K562 (cell line): ENCODE results near the gene LRRC27. TPM values are rescaled to one million over a fixed set of nuclear protein-coding genes. Genes with fewer than 3 reads are reported as not detected.

Experiments used
- ARID2 ChIP-seq: fragments of 450-650 bp; IDR thresholded peaks from 2 replicates; pipeline ENCODE4 v1.6.1; 2017; ENCODE audit warnings: antibody characterized with exemption, mild to moderate bottlenecking
- BHLHE40 ChIP-seq: IDR thresholded peaks from 2 replicates; pipeline ENCODE4 v1.6.1; 2011; ENCODE audit warnings: low read length, improper control_type of control experiment
- CBX3 ChIP-seq, 2 experiments: IDR thresholded peaks; 1 replicate in 1 of 2; 2 replicates in 1 of 2; pipeline ENCODE4 v1.6.1; 2012; ENCODE audit warnings: inconsistent platforms in 2 of 2, low read length in 2 of 2, borderline replicate concordance in 1 of 2, control low read depth in 1 of 2
- CREM ChIP-seq: IDR thresholded peaks from 2 replicates; pipeline ENCODE4 v1.6.1; 2014; ENCODE audit warnings: antibody characterized with exemption, low read depth
- FUS ChIP-seq: fragments of 200-400 bp; formaldehyde crosslinking; optimal IDR thresholded peaks from 2 replicates; pipeline ENCODE3; 2017; ENCODE audit warnings: low read depth, low read length
- HDAC6 ChIP-seq: IDR thresholded peaks from 2 replicates; pipeline ENCODE4 v1.6.1; 2012; ENCODE audit warnings: low read depth, mild to moderate bottlenecking, control low read depth, inconsistent platforms, low read length, moderate library complexity
- KDM2B ChIP-seq: fragments of 250-450 bp; sonication (Bioruptor Pico); IDR thresholded peaks from 2 replicates; pipeline ENCODE4 v1.8.0; 2021; ENCODE audit warnings: mild to moderate bottlenecking, moderate library complexity
- MAX ChIP-seq: sonication (generic); formaldehyde crosslinking; IDR thresholded peaks from 2 replicates; pipeline ENCODE4 v1.9.0; 2022; ENCODE audit warnings: mild to moderate bottlenecking, missing genetic modification reagents
- PHF21A ChIP-seq: fragments of 450-650 bp; IDR thresholded peaks from 2 replicates; pipeline ENCODE4 v1.6.1; 2017; ENCODE audit warnings: low read depth, borderline replicate concordance
- RAD51 ChIP-seq: fragments of 450-650 bp; IDR thresholded peaks from 2 replicates; pipeline ENCODE4 v1.7.1; 2016; ENCODE audit warnings: low read depth, mild to moderate bottlenecking, borderline replicate concordance
- SNRNP70 ChIP-seq: fragments of 200-400 bp; formaldehyde crosslinking; optimal IDR thresholded peaks from 2 replicates; pipeline ENCODE3; 2017; ENCODE audit warnings: low read depth, low read length
- ZNF121 ChIP-seq: sonication (generic); formaldehyde crosslinking; conservative IDR thresholded peaks from 2 replicates; pipeline ENCODE4 v1.8.0; 2022; ENCODE audit warnings: missing genetic modification reagents
- ZNF140 ChIP-seq: fragments of 250-450 bp; sonication (Bioruptor Pico); IDR thresholded peaks from 2 replicates; pipeline ENCODE4 v1.8.0; 2021; ENCODE audit warnings: moderate library complexity, mild to moderate bottlenecking, inconsistent platforms
- ZNF217 ChIP-seq: sonication (generic); formaldehyde crosslinking; IDR thresholded peaks from 2 replicates; pipeline ENCODE4 v1.8.0; 2022; ENCODE audit warnings: mild to moderate bottlenecking, missing genetic modification reagents
- ZNF57 ChIP-seq: fragments of 450-650 bp; formaldehyde crosslinking; IDR thresholded peaks from 2 replicates; pipeline ENCODE4 v1.4.0; 2020; ENCODE audit warnings: mild to moderate bottlenecking, moderate library complexity
- ZNF586 ChIP-seq: fragments of 450-650 bp; formaldehyde crosslinking; conservative IDR thresholded peaks from 2 replicates; pipeline ENCODE4 v1.4.0; 2020; ENCODE audit warnings: mild to moderate bottlenecking, moderate library complexity
- polyA plus RNA-seq, 8 experiments: library from polyadenylated mRNA; depleted of rRNA in 4 of 8; stranded (reverse) in 5 of 8; unstranded in 3 of 8; fragments of >200 nt; fragmentation: Nextera tagmentation in 2 of 8; fragmentation: Illumina TruSeq in 1 of 8; extraction: Ambion mirVana in 2 of 8; extraction: Trizol in 1 of 8; gene quantifications; 2 replicates each; pipeline versions ENCODE4 v1.2.1 to v1.2.3, GENCODE V29; 2011 to 2014; ENCODE audit warnings: inconsistent platforms in 1 of 8, missing spikeins in 1 of 8
- total RNA-seq, 7 experiments: library from RNA; depleted of rRNA in 6 of 7; stranded (reverse); fragments of >200 nt in 6 of 7; fragmentation: Illumina TruSeq in 2 of 7; extraction: Trizol in 2 of 7; gene quantifications; 2 replicates each; pipeline versions ENCODE4 v1.2.1 to v1.2.3, GENCODE V29; 2011 to 2021; ENCODE audit warnings: low replicate concordance in 1 of 7
- TF ChIP-seq, protein P1 (sequence below): sonication (generic); IDR thresholded peaks from 2 replicates; pipeline ENCODE4 v1.6.1; 2016
- TF ChIP-seq, protein P2 (sequence below), 2 experiments: fragments of 450-650 bp; conservative IDR thresholded peaks; 2 replicates each; pipeline ENCODE4 v1.6.1; 2017; ENCODE audit warnings: mild to moderate bottlenecking in 2 of 2, moderate library complexity in 2 of 2
- TF ChIP-seq, protein P3 (sequence below): fragments of 250-450 bp; sonication (Bioruptor Pico); IDR thresholded peaks from 2 replicates; pipeline ENCODE4 v1.5.0; 2020; ENCODE audit warnings: mild to moderate bottlenecking, borderline replicate concordance
- TF ChIP-seq, protein P4 (sequence below), 2 experiments: fragments of 450-650 bp in 1 of 2; sonication (generic) in 1 of 2; formaldehyde crosslinking; conservative IDR thresholded peaks; 2 replicates each; pipeline versions ENCODE4 v1.4.0 to v1.8.1; 2020 to 2022; ENCODE audit warnings: mild to moderate bottlenecking in 1 of 2, missing genetic modification reagents in 1 of 2
- TF ChIP-seq, protein P5 (sequence below): sonication (generic); formaldehyde crosslinking; IDR thresholded peaks from 2 replicates; pipeline ENCODE4 v1.8.0; 2022; ENCODE audit warnings: missing genetic modification reagents, mild to moderate bottlenecking, moderate library complexity, borderline replicate concordance

LRRC27 gene
- total and polyA plus RNA-seq, 9 of the 15 experiments (the other 6 are each of a cell fraction or from before 2014, with no cell fraction given), result 0.10 to 2.7 (median 1.4) TPM

GRCh38 chr10:132397671-132398565 is 65.9 kb downstream of the LRRC27 start (continued):
- TF ChIP-seq, protein P1, sequence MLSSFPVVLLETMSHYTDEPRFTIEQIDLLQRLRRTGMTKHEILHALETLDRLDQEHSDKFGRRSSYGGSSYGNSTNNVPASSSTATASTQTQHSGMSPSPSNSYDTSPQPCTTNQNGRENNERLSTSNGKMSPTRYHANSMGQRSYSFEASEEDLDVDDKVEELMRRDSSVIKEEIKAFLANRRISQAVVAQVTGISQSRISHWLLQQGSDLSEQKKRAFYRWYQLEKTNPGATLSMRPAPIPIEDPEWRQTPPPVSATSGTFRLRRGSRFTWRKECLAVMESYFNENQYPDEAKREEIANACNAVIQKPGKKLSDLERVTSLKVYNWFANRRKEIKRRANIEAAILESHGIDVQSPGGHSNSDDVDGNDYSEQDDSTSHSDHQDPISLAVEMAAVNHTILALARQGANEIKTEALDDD, result no peak
- TF ChIP-seq RAD51 (peak; percentile 80), ZNF140 (CRISPR knock-in tag) (no peak), ZNF217 (CRISPR knock-in tag) (no peak), CREM (peak; percentile 39; the same call in 1 of the 2 replicates), ARID2 (no peak), CBX3 (IDR thresholded peaks at IDR 0.05; ENCODE audit: borderline replicate concordance in 1 of 2, low read length in 2 of 2) (no peak), KDM2B (CRISPR knock-in tag) (no peak), BHLHE40 (peak; percentile 4; the same call in 1 of the 2 replicates), MAX (peak; percentile 70), ZNF586 (CRISPR knock-in tag) (no peak), ZNF121 (CRISPR knock-in tag) (no peak), SNRNP70 (no peak), PHF21A (no peak), FUS (no peak), ZNF57 (CRISPR knock-in tag) (no peak), HDAC6 (no peak)
- TF ChIP-seq, protein P2, sequence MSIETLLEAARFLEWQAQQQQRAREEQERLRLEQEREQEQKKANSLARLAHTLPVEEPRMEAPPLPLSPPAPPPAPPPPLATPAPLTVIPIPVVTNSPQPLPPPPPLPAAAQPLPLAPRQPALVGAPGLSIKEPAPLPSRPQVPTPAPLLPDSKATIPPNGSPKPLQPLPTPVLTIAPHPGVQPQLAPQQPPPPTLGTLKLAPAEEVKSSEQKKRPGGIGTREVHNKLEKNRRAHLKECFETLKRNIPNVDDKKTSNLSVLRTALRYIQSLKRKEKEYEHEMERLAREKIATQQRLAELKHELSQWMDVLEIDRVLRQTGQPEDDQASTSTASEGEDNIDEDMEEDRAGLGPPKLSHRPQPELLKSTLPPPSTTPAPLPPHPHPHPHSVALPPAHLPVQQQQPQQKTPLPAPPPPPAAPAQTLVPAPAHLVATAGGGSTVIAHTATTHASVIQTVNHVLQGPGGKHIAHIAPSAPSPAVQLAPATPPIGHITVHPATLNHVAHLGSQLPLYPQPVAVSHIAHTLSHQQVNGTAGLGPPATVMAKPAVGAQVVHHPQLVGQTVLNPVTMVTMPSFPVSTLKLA (conservative IDR thresholded peaks at IDR 0.05), result peak; percentile 34 to 68; a peak in 2 of 4 replicates
- TF ChIP-seq, protein P3, sequence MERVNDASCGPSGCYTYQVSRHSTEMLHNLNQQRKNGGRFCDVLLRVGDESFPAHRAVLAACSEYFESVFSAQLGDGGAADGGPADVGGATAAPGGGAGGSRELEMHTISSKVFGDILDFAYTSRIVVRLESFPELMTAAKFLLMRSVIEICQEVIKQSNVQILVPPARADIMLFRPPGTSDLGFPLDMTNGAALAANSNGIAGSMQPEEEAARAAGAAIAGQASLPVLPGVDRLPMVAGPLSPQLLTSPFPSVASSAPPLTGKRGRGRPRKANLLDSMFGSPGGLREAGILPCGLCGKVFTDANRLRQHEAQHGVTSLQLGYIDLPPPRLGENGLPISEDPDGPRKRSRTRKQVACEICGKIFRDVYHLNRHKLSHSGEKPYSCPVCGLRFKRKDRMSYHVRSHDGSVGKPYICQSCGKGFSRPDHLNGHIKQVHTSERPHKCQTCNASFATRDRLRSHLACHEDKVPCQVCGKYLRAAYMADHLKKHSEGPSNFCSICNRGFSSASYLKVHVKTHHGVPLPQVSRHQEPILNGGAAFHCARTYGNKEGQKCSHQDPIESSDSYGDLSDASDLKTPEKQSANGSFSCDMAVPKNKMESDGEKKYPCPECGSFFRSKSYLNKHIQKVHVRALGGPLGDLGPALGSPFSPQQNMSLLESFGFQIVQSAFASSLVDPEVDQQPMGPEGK, result no peak
- TF ChIP-seq, protein P4, sequence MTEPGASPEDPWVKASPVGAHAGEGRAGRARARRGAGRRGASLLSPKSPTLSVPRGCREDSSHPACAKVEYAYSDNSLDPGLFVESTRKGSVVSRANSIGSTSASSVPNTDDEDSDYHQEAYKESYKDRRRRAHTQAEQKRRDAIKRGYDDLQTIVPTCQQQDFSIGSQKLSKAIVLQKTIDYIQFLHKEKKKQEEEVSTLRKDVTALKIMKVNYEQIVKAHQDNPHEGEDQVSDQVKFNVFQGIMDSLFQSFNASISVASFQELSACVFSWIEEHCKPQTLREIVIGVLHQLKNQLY (CRISPR knock-in tag; conservative IDR thresholded peaks at IDR 0.05), result no peak
- TF ChIP-seq, protein P5, sequence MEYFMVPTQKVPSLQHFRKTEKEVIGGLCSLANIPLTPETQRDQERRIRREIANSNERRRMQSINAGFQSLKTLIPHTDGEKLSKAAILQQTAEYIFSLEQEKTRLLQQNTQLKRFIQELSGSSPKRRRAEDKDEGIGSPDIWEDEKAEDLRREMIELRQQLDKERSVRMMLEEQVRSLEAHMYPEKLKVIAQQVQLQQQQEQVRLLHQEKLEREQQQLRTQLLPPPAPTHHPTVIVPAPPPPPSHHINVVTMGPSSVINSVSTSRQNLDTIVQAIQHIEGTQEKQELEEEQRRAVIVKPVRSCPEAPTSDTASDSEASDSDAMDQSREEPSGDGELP (CRISPR knock-in tag), result peak; percentile 57
